Keratinocyte (primary cell): ENCODE data around the gene NCK2.

ENCODE experiments used
- CTCF ChIP-seq, 3 experiments: IDR thresholded peaks in 1 of 3; conservative IDR thresholded peaks in 1 of 3; optimal IDR thresholded peaks in 1 of 3; 2 replicates in 2 of 3; 3 replicates in 1 of 3; pipeline versions ENCODE3 to v1.5.1; 2011; ENCODE audit warnings: low read length in 3 of 3, mild to moderate bottlenecking in 3 of 3, moderate library complexity in 2 of 3, control low read depth in 1 of 3, inconsistent platforms in 1 of 3; ENCODE audit not compliant: insufficient read depth in 2 of 3; ENCODE audit errors: extremely low read depth in 1 of 3
- EZH2 ChIP-seq: IDR thresholded peaks from one replicate; pipeline ENCODE4 v1.6.1; 2012; ENCODE audit warnings: inconsistent platforms, mild to moderate bottlenecking, low read length, moderate library complexity

GRCh38 chr2:105874466-105874865, 129.8 kb downstream of the NCK2 start:
- TF ChIP-seq CTCF (optimal IDR thresholded peaks at IDR 0.05 in 1 of 3, IDR thresholded peaks at IDR 0.05 in 1 of 3, conservative IDR thresholded peaks at IDR 0.05 in 1 of 3; ENCODE audit: extremely low read depth in 1 of 3, insufficient read depth in 2 of 3, low read length in 3 of 3) (no peak), EZH2 (no peak)
